Activated CD4-positive, alpha-beta T cell treated with anti-CD3 and anti-CD28 coated beads, Interleukin-2, amount 10 ng/mL, durations not matched to agents 24 days and 14 days (primary cell): ENCODE data around the gene ERGIC1. TPM values are rescaled to one million over a fixed set of nuclear protein-coding genes. Genes with fewer than 3 reads are reported as not detected.

Experiments
- DNase-seq: peaks from one replicate; pipeline ENCODE4 v3.0.0; 2022
- H3K27ac Mint-ChIP-seq: one replicate; pipeline ENCODE4 v1.8.0; 2022; ENCODE audit warnings: mild to moderate bottlenecking, mixed read lengths
- H3K27me3 Mint-ChIP-seq: one replicate; pipeline ENCODE4 v1.8.0; 2022; ENCODE audit warnings: mixed read lengths
- H3K36me3 Mint-ChIP-seq: one replicate; pipeline ENCODE4 v1.8.0; 2022; ENCODE audit warnings: low read depth, mild to moderate bottlenecking, mixed read lengths
- H3K4me1 Mint-ChIP-seq: one replicate; pipeline ENCODE4 v1.8.0; 2021; ENCODE audit warnings: mixed read lengths
- H3K4me3 Mint-ChIP-seq: one replicate; pipeline ENCODE4 v1.8.0; 2022; ENCODE audit warnings: mild to moderate bottlenecking, moderate library complexity, mixed read lengths
- H3K9me3 Mint-ChIP-seq: one replicate; pipeline ENCODE4 v1.8.0; 2021; ENCODE audit warnings: mixed read lengths
- intact Hi-C: fragments of 100-400 bp; cut with micrococcal nuclease; formaldehyde crosslinking; loops from one replicate; pipeline ENCODE4 v1.15.1; 2023
- total RNA-seq: library from RNA; stranded (reverse); gene quantifications from 2 replicates; pipeline ENCODE4 v1.2.3, GENCODE V29; 2022

ERGIC1 gene
- total RNA-seq, 1 donor from 2014 or later: 47.3 TPM

- H3K4me1 Mint-ChIP-seq: no peaks in the 10 kb centered on the region
- no peak overlapping the region for H3K4me3 Mint-ChIP-seq
- H3K27ac Mint-ChIP-seq: no peak overlapping the region
- H3K9me3 Mint-ChIP-seq: no peaks in the 10 kb centered on the region
- intact Hi-C loops: no loop called here
- H3K36me3 Mint-ChIP-seq: no peaks in the 10 kb centered on the region
- no peak for DNase-seq
- no peaks in the 10 kb centered on the region for H3K27me3 Mint-ChIP-seq
These were observed 109.3 kb downstream of the ERGIC1 start for GRCh38 chr5:172943283-172943841.

- Mint-ChIP-seq H3K9me3 (no peaks in the 10 kb centered on the region), H3K27ac (no peak overlapping the region), H3K4me3 (no peak overlapping the region), H3K4me1 (no peaks in the 10 kb centered on the region), H3K27me3 (no peaks in the 10 kb centered on the region), H3K36me3 (no peaks in the 10 kb centered on the region)
- DNase-seq: no peak
- intact Hi-C loops: no loop called here
These were observed 109.9 kb downstream of the ERGIC1 start for GRCh38 chr5:172943906-172944305.

- Mint-ChIP-seq H3K27me3 (no peaks in the 10 kb centered on the region), H3K4me1 (no peaks in the 10 kb centered on the region), H3K9me3 (no peaks in the 10 kb centered on the region), H3K27ac (no peak overlapping the region), H3K36me3 (no peaks in the 10 kb centered on the region), H3K4me3 (no peak overlapping the region)
- intact Hi-C loops: no loop called here
- no peak for DNase-seq
These were observed 110.7 kb downstream of the ERGIC1 start for GRCh38 chr5:172944741-172945140.

DNA sequence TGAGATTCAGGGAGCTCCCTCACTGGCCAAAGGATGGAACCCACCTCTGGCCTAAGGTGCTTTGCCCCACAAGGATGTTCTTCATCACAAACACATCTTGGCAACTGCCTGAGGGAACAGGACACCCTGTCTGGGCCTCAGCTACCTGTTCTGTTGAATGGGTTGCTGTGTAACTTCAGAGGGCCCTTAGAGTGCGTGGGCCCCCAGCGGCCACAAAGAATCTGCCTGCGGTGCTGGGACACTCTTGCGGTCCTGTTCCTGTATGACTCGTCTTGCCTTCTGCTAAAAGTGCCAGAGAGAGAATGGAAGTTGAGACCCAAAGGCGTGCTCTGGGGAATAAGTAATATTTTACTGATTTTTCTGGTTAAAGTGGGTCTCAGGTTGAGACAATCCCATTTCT is 111.1 kb downstream of the ERGIC1 start:
- H3K4me1 Mint-ChIP-seq: no peaks in the 10 kb centered on the region

GRCh38 chr5:172946146-172946545 is 112.1 kb downstream of the ERGIC1 start:
- Mint-ChIP-seq H3K36me3 (no peaks in the 10 kb centered on the region), H3K4me1 (no peaks in the 10 kb centered on the region), H3K4me3 (no peak overlapping the region), H3K27me3 (no peaks in the 10 kb centered on the region), H3K9me3 (no peaks in the 10 kb centered on the region), H3K27ac (no peak overlapping the region)
- DNase-seq: no peak
- intact Hi-C loops: no loop called here

More for the DNA sequence above, 111.1 kb downstream of the ERGIC1 start:
- H3K36me3 Mint-ChIP-seq: no peaks in the 10 kb centered on the region
- no peak overlapping the region for H3K27ac Mint-ChIP-seq
- DNase-seq: no peak
- no peaks in the 10 kb centered on the region for H3K9me3 Mint-ChIP-seq
- intact Hi-C loops: no loop called here
- H3K4me3 Mint-ChIP-seq: no peak overlapping the region
- no peaks in the 10 kb centered on the region for H3K27me3 Mint-ChIP-seq

DNA sequence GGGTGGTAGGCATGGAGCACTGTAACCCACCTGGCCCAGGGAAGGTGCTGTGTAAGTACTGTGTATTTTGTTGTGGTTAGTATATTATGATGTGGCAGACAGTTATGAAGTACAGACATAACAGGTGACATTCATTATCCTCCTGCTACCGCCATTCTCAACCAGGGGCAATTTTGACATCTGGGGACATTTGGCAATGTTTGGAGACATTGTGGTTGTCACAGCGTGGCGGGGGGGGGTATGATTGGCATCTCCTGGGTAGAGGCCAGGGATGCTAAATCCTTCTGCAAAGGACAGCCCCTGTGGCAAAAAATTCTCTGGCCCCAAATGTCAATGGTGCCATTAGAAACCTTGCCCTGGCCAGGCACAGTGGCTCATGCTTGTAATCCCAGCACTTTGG is 115.4 kb downstream of the ERGIC1 start:
- H3K4me1 Mint-ChIP-seq: no peaks in the 10 kb centered on the region
- H3K4me3 Mint-ChIP-seq: no peak overlapping the region
- H3K27me3 Mint-ChIP-seq: no peaks in the 10 kb centered on the region
- H3K36me3 Mint-ChIP-seq: no peaks in the 10 kb centered on the region
- intact Hi-C loops: no loop called here
- DNase-seq: no peak
- no peak overlapping the region for H3K27ac Mint-ChIP-seq
- H3K9me3 Mint-ChIP-seq: no peaks in the 10 kb centered on the region

- H3K4me3 Mint-ChIP-seq: no peak overlapping the region
- H3K36me3 Mint-ChIP-seq: no peaks in the 10 kb centered on the region
- H3K9me3 Mint-ChIP-seq: no peaks in the 10 kb centered on the region
- no peaks in the 10 kb centered on the region for H3K4me1 Mint-ChIP-seq
- H3K27ac Mint-ChIP-seq: no peak overlapping the region
- no peak for DNase-seq
- peaks cover 2% of the 10 kb centered on the region for H3K27me3 Mint-ChIP-seq
- intact Hi-C loops: loop anchor here (10.0 kb wide), 1 partner anchor 476 kb away; no protein-coding TSS in a partner anchor
These were observed 116.3 kb downstream of the ERGIC1 start for GRCh38 chr5:172950176-172950965.

DNA sequence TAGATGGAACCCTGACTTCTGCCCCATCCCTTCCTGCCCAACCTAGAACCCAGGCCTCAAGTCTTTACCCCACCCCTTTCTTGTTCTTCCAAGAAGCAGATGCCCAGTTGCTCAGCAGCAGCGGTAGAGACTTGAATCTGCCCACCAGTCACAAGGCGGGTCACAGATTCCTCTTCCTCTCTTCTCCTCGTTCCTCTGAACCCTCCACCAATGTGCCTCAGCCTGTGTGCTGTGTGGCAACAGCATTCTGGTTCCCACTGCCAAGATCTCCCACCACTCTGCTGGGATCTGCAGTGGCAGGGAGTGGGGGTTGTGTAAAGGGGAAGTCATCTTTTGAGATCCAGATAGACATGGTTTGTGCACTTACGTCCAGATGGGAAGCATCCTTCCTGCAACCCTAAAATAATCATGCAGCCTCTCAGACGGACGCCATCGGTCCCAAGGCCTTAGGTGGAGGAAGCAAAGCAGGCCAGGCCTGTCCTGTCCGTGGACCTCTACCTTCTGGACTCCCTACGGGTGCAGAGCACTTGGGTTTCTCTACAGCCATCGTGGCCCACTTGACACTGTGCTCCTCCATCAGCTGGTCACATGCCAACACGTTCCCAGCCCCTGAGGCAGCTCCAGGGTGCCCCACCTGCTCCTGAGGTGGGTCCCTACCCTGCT is 117.5 kb downstream of the ERGIC1 start:
- Mint-ChIP-seq H3K4me3 (no peak overlapping the region), H3K9me3 (no peaks in the 10 kb centered on the region), H3K27ac (no peak overlapping the region), H3K36me3 (no peaks in the 10 kb centered on the region), H3K27me3 (peaks cover 2% of the 10 kb centered on the region), H3K4me1 (no peaks in the 10 kb centered on the region)
- DNase-seq: no peak
- intact Hi-C loops: loop anchor here (10.0 kb wide), 1 partner anchor 477 kb away; no protein-coding TSS in a partner anchor

DNA sequence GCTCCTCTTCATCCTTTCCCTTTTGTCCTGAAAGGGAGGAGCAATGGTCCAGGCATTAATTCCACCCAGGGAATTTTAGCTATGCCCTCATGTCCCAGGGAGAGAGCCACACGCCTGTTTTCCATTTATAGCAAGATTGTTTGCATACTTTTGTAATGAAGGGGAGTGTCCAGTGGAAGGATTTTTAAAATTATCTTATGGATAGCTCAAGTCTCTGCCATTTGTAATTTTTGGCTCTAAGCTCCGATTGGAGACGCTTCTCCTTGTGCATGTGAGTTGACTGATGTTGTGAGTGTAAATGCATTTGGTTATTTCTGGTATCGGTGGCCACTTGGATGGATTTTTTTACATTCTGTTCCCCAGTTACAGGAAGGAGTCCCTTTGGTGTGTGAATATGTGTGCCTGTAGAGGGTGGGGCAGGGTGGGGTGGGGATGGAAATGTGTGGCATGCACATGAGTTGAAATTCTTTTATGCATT is 118.0 kb downstream of the ERGIC1 start:
- intact Hi-C loops: loop anchor here (10.0 kb wide), 1 partner anchor 477 kb away; no protein-coding TSS in a partner anchor
- no peaks in the 10 kb centered on the region for H3K4me1 Mint-ChIP-seq
- H3K4me3 Mint-ChIP-seq: no peak overlapping the region
- H3K36me3 Mint-ChIP-seq: no peaks in the 10 kb centered on the region
- no peak overlapping the region for H3K27ac Mint-ChIP-seq
- no peaks in the 10 kb centered on the region for H3K9me3 Mint-ChIP-seq
- H3K27me3 Mint-ChIP-seq: peaks cover 2% of the 10 kb centered on the region
- no peak for DNase-seq

DNA sequence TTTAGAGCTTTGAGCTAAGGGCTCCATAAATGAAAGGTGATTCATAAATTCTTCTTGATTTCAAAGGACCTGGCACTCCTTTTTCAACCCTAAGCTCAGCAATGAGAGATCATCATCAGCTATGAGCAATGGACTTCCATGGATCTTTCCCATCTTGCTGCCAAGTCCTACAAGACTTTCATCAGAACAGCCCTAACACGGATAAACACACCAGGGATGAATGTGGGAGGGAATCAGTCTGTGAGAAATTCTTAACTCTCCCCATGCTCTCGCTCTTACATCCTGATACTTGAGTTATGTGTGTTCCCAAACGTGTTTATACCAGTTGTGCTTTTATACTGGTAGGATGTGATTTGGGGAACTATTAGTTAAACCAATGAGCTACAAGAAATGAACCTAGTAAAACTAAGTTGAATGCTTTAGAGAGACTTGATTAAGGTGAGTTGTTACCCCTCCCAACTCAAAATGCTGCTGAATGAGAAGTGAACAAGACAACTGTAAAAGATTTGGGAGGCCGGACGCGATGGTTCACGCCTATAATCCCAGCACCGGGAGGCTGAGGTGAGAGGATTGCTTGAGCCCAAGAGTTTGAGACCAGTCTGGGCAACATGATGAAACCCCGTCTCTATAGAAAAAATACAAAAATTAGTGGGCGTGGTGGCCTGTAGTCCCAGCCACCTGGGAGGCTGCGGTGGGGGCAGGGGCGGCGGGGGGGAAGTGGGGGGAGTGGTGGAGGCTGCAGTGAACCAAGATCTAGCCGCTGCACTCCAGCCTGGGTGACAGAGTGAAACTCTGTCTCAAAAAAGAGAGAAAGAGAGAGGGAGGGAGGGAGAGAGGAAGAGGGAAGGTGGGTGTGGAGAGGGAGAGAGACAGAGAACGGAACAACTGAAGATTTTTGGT is 120.0 kb downstream of the ERGIC1 start:
- no peak for DNase-seq
- H3K4me3 Mint-ChIP-seq: no peak overlapping the region
- H3K36me3 Mint-ChIP-seq: no peaks in the 10 kb centered on the region
- H3K27me3 Mint-ChIP-seq: peaks cover 4% of the 10 kb centered on the region
- H3K27ac Mint-ChIP-seq: no peak overlapping the region
- intact Hi-C loops: loop anchor here (10.0 kb wide), 1 partner anchor 479 kb away; no protein-coding TSS in a partner anchor
- H3K4me1 Mint-ChIP-seq: peaks cover 10% of the 10 kb centered on the region
- H3K9me3 Mint-ChIP-seq: no peaks in the 10 kb centered on the region

DNA sequence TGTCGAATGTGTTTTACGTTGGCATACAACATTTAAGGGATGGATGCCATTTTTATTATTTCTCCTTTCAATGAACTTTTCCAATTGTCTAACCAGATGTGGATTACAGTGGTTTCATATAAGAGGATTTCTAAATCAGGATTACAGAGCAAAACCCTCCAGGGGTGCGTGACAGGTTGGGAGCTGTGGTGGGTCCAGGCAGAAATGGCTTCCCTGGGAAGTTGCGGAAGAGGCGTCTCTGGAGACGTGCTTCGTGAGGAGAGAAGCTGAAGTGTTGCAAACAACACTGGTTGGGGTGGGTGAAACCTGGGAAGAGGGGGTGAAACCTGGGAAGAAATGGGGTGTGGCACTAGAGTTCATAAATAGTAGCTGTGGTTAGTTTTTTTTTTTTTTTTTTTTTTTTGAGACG is 120.7 kb downstream of the ERGIC1 start:
- H3K36me3 Mint-ChIP-seq: peaks cover 6% of the 10 kb centered on the region
- intact Hi-C loops: loop anchor here (10.0 kb wide), 1 partner anchor 480 kb away; no protein-coding TSS in a partner anchor
- peaks cover 4% of the 10 kb centered on the region for H3K27me3 Mint-ChIP-seq
- H3K4me3 Mint-ChIP-seq: no peak overlapping the region
- H3K9me3 Mint-ChIP-seq: no peaks in the 10 kb centered on the region
- H3K27ac Mint-ChIP-seq: no peak overlapping the region
- DNase-seq: no peak
- H3K4me1 Mint-ChIP-seq: peaks cover 14% of the 10 kb centered on the region

GRCh38 chr5:172956228-172956627 is 122.2 kb downstream of the ERGIC1 start:
- DNase-seq: no peak
- peaks cover 22% of the 10 kb centered on the region for H3K4me1 Mint-ChIP-seq
- intact Hi-C loops: loop anchor here (10.0 kb wide), 1 partner anchor 481 kb away; no protein-coding TSS in a partner anchor
- H3K27ac Mint-ChIP-seq: no peak overlapping the region
- no peaks in the 10 kb centered on the region for H3K9me3 Mint-ChIP-seq
- H3K27me3 Mint-ChIP-seq: peaks cover 4% of the 10 kb centered on the region
- H3K36me3 Mint-ChIP-seq: peaks cover 9% of the 10 kb centered on the region
- no peak overlapping the region for H3K4me3 Mint-ChIP-seq

DNA sequence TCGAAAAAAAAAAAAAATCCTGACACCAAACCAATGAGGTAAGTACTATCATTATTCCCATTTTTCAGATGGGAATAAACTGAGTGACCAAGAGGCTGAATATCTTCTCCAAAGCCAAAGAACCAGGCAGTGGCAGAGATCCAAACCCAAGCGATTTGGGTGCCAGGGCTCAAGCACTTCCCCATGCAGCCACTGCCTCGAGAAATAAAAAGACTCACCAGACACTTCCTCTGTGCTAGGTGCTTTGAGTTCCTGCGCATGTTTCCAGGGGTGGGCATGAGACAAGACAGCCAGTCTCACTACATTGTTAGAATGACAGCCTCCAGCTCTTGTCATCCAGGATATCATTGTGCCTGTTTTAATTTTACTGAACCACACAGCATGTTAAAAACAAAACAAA is 122.9 kb downstream of the ERGIC1 start:
- intact Hi-C loops: loop anchor here (10.0 kb wide), 1 partner anchor 482 kb away; no protein-coding TSS in a partner anchor
- Mint-ChIP-seq H3K27ac (no peak overlapping the region), H3K36me3 (peaks cover 16% of the 10 kb centered on the region), H3K4me3 (no peak overlapping the region), H3K9me3 (no peaks in the 10 kb centered on the region), H3K4me1 (peaks cover 29% of the 10 kb centered on the region), H3K27me3 (peaks cover 4% of the 10 kb centered on the region)
- no peak for DNase-seq
